WTC11 (cell line): ENCODE results near the gene IFRD2. TPM values are rescaled to one million over a fixed set of nuclear protein-coding genes. Genes with fewer than 3 reads are reported as not detected.

Experiments used
- ATAC-seq: fragments of 200-7000 bp; cut with Tn5 transposase; 2 replicates; pipeline ENCODE4 v1.10.0; 2021; ENCODE audit warnings: mild to moderate bottlenecking, moderate library complexity
- CTCF ChIA-PET: fragments of 300-600 bp; sonication (Branson Sonifier 250); formaldehyde crosslinking; loops from one replicate; lab custom pipeline; 2021; ENCODE audit warnings: antibody characterized with exemption; lab: Charles Lee
- POLR2A ChIA-PET: fragments of 350-600 bp; sonication (Branson Sonifier 250); formaldehyde crosslinking; loops from one replicate; lab custom pipeline; 2021; ENCODE audit warnings: antibody characterized with exemption; lab: Charles Lee
- DNase-seq: peaks from one replicate; pipeline ENCODE4 v3.0.0; 2021; ENCODE audit warnings: low spot score
- H3K27ac Mint-ChIP-seq: 2 replicates; pipeline ENCODE4 v1.8.0; 2021; ENCODE audit warnings: mixed read lengths
- H3K27me3 Mint-ChIP-seq: 2 replicates; pipeline ENCODE4 v1.8.0; 2021; ENCODE audit warnings: low read depth, mild to moderate bottlenecking, moderate library complexity, mixed read lengths
- H3K36me3 Mint-ChIP-seq: 2 replicates; pipeline ENCODE4 v1.8.0; 2021; ENCODE audit warnings: mixed read lengths
- H3K4me1 Mint-ChIP-seq: 2 replicates; pipeline ENCODE4 v1.8.0; 2022; ENCODE audit warnings: mixed read lengths
- H3K4me3 Mint-ChIP-seq: 2 replicates; pipeline ENCODE4 v1.8.0; 2021; ENCODE audit warnings: mild to moderate bottlenecking, moderate library complexity, mixed read lengths
- H3K9me3 Mint-ChIP-seq: 2 replicates; pipeline ENCODE4 v1.8.0; 2021; ENCODE audit warnings: mixed read lengths
- ARID4B ChIP-seq: sonication (generic); formaldehyde crosslinking; IDR thresholded peaks from 2 replicates; pipeline ENCODE4 v1.8.0; 2023; ENCODE audit warnings: missing genetic modification reagents, mild to moderate bottlenecking, borderline replicate concordance
- CBFB ChIP-seq: sonication (generic); formaldehyde crosslinking; IDR thresholded peaks from 2 replicates; pipeline ENCODE4 v1.8.1; 2022; ENCODE audit warnings: mild to moderate bottlenecking, low read depth, missing genetic modification reagents
- E2F4 ChIP-seq: sonication (generic); formaldehyde crosslinking; IDR thresholded peaks from 2 replicates; pipeline ENCODE4 v1.8.1; 2022; ENCODE audit warnings: low read depth, mild to moderate bottlenecking, moderate library complexity, missing genetic modification reagents, borderline replicate concordance
- FOXP4 ChIP-seq: sonication (generic); formaldehyde crosslinking; IDR thresholded peaks from 2 replicates; pipeline ENCODE4 v1.8.0; 2022; ENCODE audit warnings: mild to moderate bottlenecking, missing genetic modification reagents
- HMGXB4 ChIP-seq: sonication (generic); formaldehyde crosslinking; IDR thresholded peaks from 2 replicates; pipeline ENCODE4 v1.8.1; 2023; ENCODE audit warnings: mild to moderate bottlenecking, moderate library complexity, missing genetic modification reagents
- JAZF1 ChIP-seq: fragments of 250-450 bp; sonication (Bioruptor Pico); IDR thresholded peaks from 2 replicates; pipeline ENCODE4 v1.9.0; 2021; ENCODE audit warnings: moderate library complexity, mild to moderate bottlenecking, inconsistent platforms
- OVOL2 ChIP-seq: fragments of 250-450 bp; sonication (Bioruptor Pico); IDR thresholded peaks from 2 replicates; pipeline ENCODE4 v1.9.0; 2021; ENCODE audit warnings: mild to moderate bottlenecking, borderline replicate concordance
- SP1 ChIP-seq: sonication (generic); formaldehyde crosslinking; conservative IDR thresholded peaks from 2 replicates; pipeline ENCODE4 v1.8.1; 2022; ENCODE audit warnings: missing genetic modification reagents
- TCF7 ChIP-seq: sonication (generic); formaldehyde crosslinking; IDR thresholded peaks from 2 replicates; pipeline ENCODE4 v1.8.0; 2022; ENCODE audit warnings: mild to moderate bottlenecking, low read depth, missing genetic modification reagents, moderate library complexity
- ZBTB43 ChIP-seq: sonication (generic); formaldehyde crosslinking; IDR thresholded peaks from 2 replicates; pipeline ENCODE4 v1.8.1; 2023; ENCODE audit warnings: mild to moderate bottlenecking, missing genetic modification reagents
- ZNF317 ChIP-seq: sonication (generic); formaldehyde crosslinking; IDR thresholded peaks from 2 replicates; pipeline ENCODE4 v1.8.1; 2023; ENCODE audit warnings: low read depth, mild to moderate bottlenecking, moderate library complexity, missing genetic modification reagents, borderline replicate concordance
- total RNA-seq: library from RNA; stranded (reverse); gene quantifications from 3 replicates; pipeline ENCODE4 v1.2.3, GENCODE V29; 2021
- TF ChIP-seq, protein P1 (sequence below): sonication (generic); formaldehyde crosslinking; IDR thresholded peaks from 2 replicates; pipeline ENCODE4 v1.8.1; 2023; ENCODE audit warnings: mild to moderate bottlenecking, missing genetic modification reagents

Gene IFRD2
- total RNA-seq, 1 experiment from 2014 or later: 92.0 TPM

- TF ChIP-seq E2F4 (CRISPR knock-in tag) (no peak; the same call in 1 of the 2 replicates), SP1 (CRISPR knock-in tag) (peak; percentile 79; the same call in 1 of the 2 replicates), OVOL2 (CRISPR knock-in tag) (no peak), HMGXB4 (CRISPR knock-in tag) (peak; percentile 42; the same call in 1 of the 2 replicates)
These were observed 45.1 kb upstream of the IFRD2 start (continued) for GRCh38 chr3:50337175-50337861.

DNA sequence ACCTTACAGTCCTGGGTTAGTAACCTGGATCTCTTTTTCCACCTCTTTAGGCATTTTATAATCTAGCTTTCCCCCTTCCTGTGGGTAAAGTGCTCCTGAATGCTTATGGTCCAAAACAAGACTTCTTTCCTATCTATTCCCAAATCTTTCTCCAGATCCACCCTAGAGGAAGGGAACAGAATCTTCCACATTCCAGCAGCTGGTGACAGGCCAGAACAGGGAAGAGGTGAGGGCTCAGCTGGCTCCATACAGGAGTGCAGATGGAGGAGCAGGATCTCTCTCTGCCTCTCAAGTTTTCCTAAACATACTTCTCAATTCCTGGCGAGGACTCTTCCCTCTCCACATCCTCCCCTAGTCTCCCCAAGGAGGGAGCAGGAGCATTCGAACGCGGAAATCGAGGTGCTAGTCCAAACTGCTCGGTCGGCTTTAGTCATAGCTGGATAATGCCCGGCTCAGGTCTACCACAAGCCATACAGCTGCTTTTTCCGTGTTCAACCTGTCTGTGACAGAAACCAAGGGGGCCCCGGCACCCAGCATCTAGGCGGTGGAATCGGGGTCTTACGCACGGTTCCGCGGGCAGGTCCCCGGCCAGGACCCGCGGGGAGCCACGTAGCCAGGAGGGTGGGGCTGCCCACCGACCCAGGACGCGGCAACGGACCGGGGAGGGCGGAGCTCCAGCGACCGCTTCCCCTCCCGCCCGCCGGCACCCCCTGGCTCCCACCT is 44.4 kb upstream of the IFRD2 start:
- Mint-ChIP-seq H3K27me3 (peaks cover 36% of the 10 kb centered on the region), H3K4me3 (peak overlapping the region; percentile 95), H3K4me1 (peaks cover 33% of the 10 kb centered on the region), H3K36me3 (peaks cover 6% of the 10 kb centered on the region), H3K9me3 (no peaks in the 10 kb centered on the region), H3K27ac (peak overlapping the region; percentile 86)
- TF ChIP-seq ZBTB43 (CRISPR knock-in tag) (no peak), JAZF1 (no peak), TCF7 (CRISPR knock-in tag) (peak; percentile 42; the same call in 1 of the 2 replicates)
- CTCF ChIA-PET: interaction anchor here (0.6 to 2.7 kb wide), 33 partner anchors 8 to 280 kb away, joined by 3 to 71 read pairs (median 6); partner anchors contain the start of genes C3orf18, CISH, CYB561D2 and GNAI2
- DNase-seq: no peak
- ATAC-seq: no peak
- POLR2A ChIA-PET: interaction anchor here (0.9 to 2.4 kb wide), 13 partner anchors 8 to 275 kb away, joined by 3 to 21 read pairs (median 4); partner anchors contain the start of genes CISH, CYB561D2, HYAL2 and HYAL3

DNA sequence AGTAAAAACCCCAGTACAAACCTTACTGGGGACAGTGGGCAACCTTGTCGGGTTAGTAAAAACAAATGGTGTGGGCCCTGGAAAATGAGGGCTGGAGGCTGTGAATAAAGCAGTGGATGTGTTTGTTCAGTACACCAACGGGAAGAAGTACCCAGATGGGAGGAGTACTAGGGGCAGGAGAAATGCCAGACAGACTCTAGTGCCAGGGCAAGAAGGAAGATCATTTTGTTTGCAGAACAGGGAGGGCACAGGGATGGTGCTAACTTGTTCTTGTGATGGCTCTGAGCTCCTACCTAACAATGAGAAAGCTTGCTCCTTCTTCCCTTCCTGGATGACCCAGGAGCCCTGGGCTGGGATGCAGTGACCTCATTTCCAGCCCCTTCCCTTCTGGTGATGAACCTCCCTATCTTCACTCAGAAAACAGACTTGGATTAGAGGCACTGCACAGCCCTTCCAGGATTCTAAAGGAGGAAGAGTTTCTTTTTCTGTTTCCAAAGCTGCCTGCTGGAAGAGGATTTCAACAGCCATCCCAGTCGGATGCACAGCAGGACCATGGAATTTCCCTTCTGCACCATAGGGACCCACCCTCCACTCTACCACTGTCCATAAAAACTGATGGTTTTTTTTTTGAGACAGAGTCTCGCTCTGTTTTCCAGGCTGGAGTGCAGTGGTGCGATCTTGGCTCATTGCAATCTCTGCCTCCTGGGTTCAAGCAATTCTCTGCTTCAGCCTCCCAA is 42.3 kb upstream of the IFRD2 start:
- Mint-ChIP-seq H3K4me1 (peaks cover 24% of the 10 kb centered on the region), H3K4me3 (no peak overlapping the region), H3K36me3 (peaks cover 24% of the 10 kb centered on the region), H3K27me3 (peaks cover 16% of the 10 kb centered on the region), H3K27ac (0 out of 2 replicates have a peak overlapping the region, but pooled peaks have one; percentile 53), H3K9me3 (no peaks in the 10 kb centered on the region)
- DNase-seq (no peak), ATAC-seq (no peak)
- ChIA-PET CTCF (no interaction called here), POLR2A (no interaction called here)
- TF ChIP-seq ARID4B (CRISPR knock-in tag): no peak
- no peak for TF ChIP-seq CBFB (CRISPR knock-in tag)
- TF ChIP-seq, protein P1, sequence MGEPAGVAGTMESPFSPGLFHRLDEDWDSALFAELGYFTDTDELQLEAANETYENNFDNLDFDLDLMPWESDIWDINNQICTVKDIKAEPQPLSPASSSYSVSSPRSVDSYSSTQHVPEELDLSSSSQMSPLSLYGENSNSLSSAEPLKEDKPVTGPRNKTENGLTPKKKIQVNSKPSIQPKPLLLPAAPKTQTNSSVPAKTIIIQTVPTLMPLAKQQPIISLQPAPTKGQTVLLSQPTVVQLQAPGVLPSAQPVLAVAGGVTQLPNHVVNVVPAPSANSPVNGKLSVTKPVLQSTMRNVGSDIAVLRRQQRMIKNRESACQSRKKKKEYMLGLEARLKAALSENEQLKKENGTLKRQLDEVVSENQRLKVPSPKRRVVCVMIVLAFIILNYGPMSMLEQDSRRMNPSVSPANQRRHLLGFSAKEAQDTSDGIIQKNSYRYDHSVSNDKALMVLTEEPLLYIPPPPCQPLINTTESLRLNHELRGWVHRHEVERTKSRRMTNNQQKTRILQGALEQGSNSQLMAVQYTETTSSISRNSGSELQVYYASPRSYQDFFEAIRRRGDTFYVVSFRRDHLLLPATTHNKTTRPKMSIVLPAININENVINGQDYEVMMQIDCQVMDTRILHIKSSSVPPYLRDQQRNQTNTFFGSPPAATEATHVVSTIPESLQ: no peak
- TF ChIP-seq ZNF317 (CRISPR knock-in tag): no peak
- no peak for TF ChIP-seq HMGXB4 (CRISPR knock-in tag)
- TF ChIP-seq FOXP4: no peak
